Heart left ventricle (tissue), 13 donors: ENCODE results near the gene PARD3.

Experiments used
- CTCF ChIP-seq, 12 donors: fragments of 200-600 bp; sonication (generic) in 4 of 12; IDR thresholded peaks; one replicate each; pipeline versions ENCODE4 v1.5.0 to v1.8.0; 2018 to 2022; ENCODE audit warnings: antibody characterized with exemption in 12 of 12, mild to moderate bottlenecking in 5 of 12
- POLR2A ChIP-seq, 2 donors: fragments of 450-650 bp; IDR thresholded peaks; one replicate each; pipeline ENCODE4 v1.6.1; 2017; ENCODE audit warnings: antibody characterized with exemption in 2 of 2, mild to moderate bottlenecking in 2 of 2, moderate library complexity in 2 of 2
- donor health status: ischemic (EF 13 %, LVEDD 7.1; RV severe dilation, severe dysfunction).
- donor health status: DM: no; HTN: yes; CAD: no.
- donor health status: DM: no; HTN: no; CAD: no.
- donor health status: ischemic (EF 25% LVEDD 6.9; RV normal size, moderate dysfunction).
- donor health status: ischemic (EF 25% LVEDD 5.7; RV mildly dilated, moderate dysfunction).
- donor health status: ischemic (EF 35%, LVEDD 5.7; RV mildly dilated, moderate dysfunction).
- donor health status: nonischemic (EF 11% LVEDD 7.7; RV severe dilation, severe dysfunction).
- donor health status: DM: yes; HTN: yes; CAD: no.
- donor health status: PGD.
- donor health status: ischemic (EF 29% LVEDD 5.4; RV normal size, mild dysfunction).
- donor health status: nonischemic (EF 23%, LVEDD 6.1; RV moderate dilation, normal function).

DNA sequence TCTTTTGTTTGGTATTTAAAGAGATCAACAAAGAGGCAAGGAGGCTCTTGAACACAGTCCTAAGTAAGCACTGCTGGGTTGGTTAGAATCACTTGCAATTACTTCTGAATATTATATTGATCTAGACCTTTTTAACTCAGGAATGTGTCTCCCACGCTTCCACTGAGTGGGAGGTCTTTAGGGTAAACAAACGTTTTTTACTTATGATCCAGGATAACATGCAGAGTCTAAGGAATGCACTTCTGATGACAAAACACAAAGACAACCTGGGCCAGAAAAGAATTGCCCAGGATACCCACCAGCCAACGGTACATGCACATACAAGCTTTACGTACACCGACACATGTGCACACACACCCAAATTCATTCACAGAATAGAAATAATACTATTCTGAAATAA is 626.9 kb downstream of the PARD3 start:
- TF ChIP-seq CTCF (IDR thresholded peaks at IDR 0.05) (no peak), POLR2A (IDR thresholded peaks at IDR 0.05) (no peak)
